ENCODE data around the gene TSPAN5.

The TSPAN5 gene

GRCh38 chr4:98620087-98620784 is 38.2 kb downstream of the TSPAN5 start:
- ATAC-seq (no peak), DNase-seq (no peak)
- H3K27ac Mint-ChIP-seq: no peak overlapping the region
- H3K4me1 Mint-ChIP-seq: peaks cover 44% of the 10 kb centered on the region
- H3K4me3 Mint-ChIP-seq: no peak overlapping the region
- H3K9me3 Mint-ChIP-seq: no peaks in the 10 kb centered on the region
- no peaks in the 10 kb centered on the region for H3K27me3 Mint-ChIP-seq

GRCh38 chr4:98619180-98619579 is 39.2 kb downstream of the TSPAN5 start:
- H3K9me3 Mint-ChIP-seq: no peaks in the 10 kb centered on the region
- DNase-seq (no peak), ATAC-seq (no peak)

DNA sequence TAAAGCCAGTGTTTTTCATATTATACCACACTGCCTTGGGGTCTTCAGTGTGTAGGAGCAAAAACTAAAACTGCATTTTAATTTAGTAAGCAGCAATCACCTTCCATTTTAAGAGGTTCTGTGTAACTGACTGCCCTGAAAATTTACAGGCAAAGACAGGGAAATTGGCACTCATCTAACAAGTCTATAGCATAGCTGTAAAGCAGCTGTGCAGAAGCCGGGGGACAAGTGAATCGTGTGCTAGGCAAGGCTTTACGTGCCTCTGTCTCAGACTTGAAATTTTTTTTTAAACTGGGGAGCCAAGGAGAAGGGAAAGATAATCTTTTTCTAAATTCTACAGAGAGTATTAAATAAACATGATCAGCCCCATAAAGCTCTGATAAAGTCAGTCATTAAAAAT is 39.7 kb downstream of the TSPAN5 start:
- H3K27ac Mint-ChIP-seq: no peak overlapping the region
- peaks cover 34% of the 10 kb centered on the region for H3K4me1 Mint-ChIP-seq
- no peaks in the 10 kb centered on the region for H3K9me3 Mint-ChIP-seq
- ATAC-seq: no peak
- no peak overlapping the region for H3K4me3 Mint-ChIP-seq
- no peaks in the 10 kb centered on the region for H3K27me3 Mint-ChIP-seq
- no peak for DNase-seq

More at GRCh38 chr4:98619180-98619579, 39.2 kb downstream of the TSPAN5 start:
- Mint-ChIP-seq H3K4me1 (peaks cover 34% of the 10 kb centered on the region), H3K27me3 (no peaks in the 10 kb centered on the region), H3K27ac (no peak overlapping the region), H3K4me3 (no peak overlapping the region)

DNA sequence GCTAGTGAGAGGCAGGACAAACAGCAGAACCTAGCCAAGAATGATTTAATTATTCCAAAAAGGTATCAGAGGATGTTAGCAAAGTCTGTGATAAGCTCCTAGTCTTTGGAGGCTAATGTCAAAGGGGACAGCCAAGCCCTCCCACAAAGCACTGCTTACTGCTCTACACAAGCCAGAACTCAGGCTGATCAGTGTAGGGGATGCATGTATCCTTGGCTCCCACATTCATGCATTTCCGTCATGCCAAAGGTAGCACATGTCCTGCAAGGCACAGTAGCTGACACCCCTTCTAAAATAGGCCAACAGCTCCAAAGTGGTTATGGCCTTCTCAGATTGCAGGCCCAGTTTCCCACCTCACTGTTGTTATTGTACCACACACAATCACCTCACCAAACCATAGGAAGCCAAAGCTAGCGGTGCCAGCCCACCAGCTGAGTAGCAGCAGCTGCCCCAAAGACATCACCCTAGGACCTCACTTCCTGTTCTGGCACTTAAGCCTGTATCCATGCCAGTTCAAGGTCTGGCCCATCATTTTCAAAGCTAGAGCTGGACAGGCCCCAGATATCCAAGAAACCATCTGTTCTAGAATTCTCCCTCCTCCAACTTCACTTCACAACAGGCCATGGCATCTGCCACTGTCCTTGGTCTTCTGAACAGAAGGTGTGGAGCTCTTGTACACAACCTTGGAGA is 40.9 kb downstream of the TSPAN5 start:
- Mint-ChIP-seq H3K9me3 (no peaks in the 10 kb centered on the region), H3K4me3 (no peak overlapping the region), H3K4me1 (peaks cover 36% of the 10 kb centered on the region), H3K27me3 (no peaks in the 10 kb centered on the region), H3K27ac (peak overlapping the region in 1 of 2 donors; percentile 69)
- no peak for DNase-seq
- ATAC-seq: no peak

- no peak for ATAC-seq
- Mint-ChIP-seq H3K4me3 (no peak overlapping the region), H3K9me3 (no peaks in the 10 kb centered on the region), H3K27me3 (no peaks in the 10 kb centered on the region), H3K27ac (no peak overlapping the region), H3K4me1 (peaks cover 42% of the 10 kb centered on the region)
- no peak for DNase-seq
Measured at GRCh38 chr4:98615991-98616390, 42.4 kb downstream of the TSPAN5 start.

GRCh38 chr4:98614662-98615061 is 43.7 kb downstream of the TSPAN5 start:
- Mint-ChIP-seq H3K4me1 (peaks cover 45% of the 10 kb centered on the region), H3K27me3 (no peaks in the 10 kb centered on the region), H3K27ac (no peak overlapping the region)

GRCh38 chr4:98614094-98614493 is 44.3 kb downstream of the TSPAN5 start:
- Mint-ChIP-seq H3K4me1 (peaks cover 51% of the 10 kb centered on the region), H3K4me3 (no peak overlapping the region), H3K9me3 (no peaks in the 10 kb centered on the region), H3K27ac (no peak overlapping the region), H3K27me3 (no peaks in the 10 kb centered on the region)
- ATAC-seq (no peak), DNase-seq (no peak)

More at GRCh38 chr4:98614662-98615061, 43.7 kb downstream of the TSPAN5 start:
- no peak for DNase-seq
- no peak for ATAC-seq
- Mint-ChIP-seq H3K9me3 (no peaks in the 10 kb centered on the region), H3K4me3 (no peak overlapping the region)

DNA sequence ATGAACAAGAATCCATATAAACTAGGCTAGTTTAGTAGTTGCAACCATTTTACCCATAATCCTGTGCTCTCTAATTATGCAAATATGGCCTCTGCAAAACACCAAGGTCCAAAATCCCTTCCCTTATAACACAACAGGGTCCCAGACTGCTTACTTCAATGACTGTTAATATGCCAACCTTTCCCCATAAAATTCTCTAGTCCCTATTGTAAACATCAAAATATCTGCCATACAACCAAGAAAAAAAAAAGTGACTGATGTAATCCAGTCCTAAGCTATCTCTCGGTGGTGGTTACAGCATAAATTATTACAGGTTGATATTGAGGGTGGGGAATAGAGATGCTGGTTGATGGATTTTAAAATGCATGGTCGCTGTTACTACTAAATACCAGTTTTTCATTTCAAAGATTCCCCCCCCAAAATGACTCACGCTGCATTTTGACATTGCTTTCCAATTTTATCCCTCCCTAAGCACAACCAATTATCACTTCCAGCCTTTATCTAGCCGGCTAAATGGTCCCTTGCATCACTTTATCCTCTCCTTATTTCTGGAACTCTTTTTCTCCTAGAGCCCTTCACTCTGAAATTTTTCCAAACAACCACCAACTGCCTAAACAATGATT is 44.8 kb downstream of the TSPAN5 start:
- ATAC-seq: no peak
- Mint-ChIP-seq H3K27ac (peak overlapping the region in 1 of 2 donors; percentile 23), H3K27me3 (no peaks in the 10 kb centered on the region), H3K9me3 (no peaks in the 10 kb centered on the region), H3K4me1 (peaks cover 56% of the 10 kb centered on the region), H3K4me3 (no peak overlapping the region)
- DNase-seq: no peak

- H3K4me1 Mint-ChIP-seq: peaks cover 59% of the 10 kb centered on the region
- ATAC-seq (peak; percentile 77), DNase-seq (peak; percentile 6 to 28)
- H3K4me3 Mint-ChIP-seq: peak overlapping the region; percentile 53 to 61
- H3K27ac Mint-ChIP-seq: peak overlapping the region in 1 of 2 donors; percentile 59
- no peaks in the 10 kb centered on the region for H3K27me3 Mint-ChIP-seq
- no peaks in the 10 kb centered on the region for H3K9me3 Mint-ChIP-seq
Measured at GRCh38 chr4:98612318-98613250, 45.8 kb downstream of the TSPAN5 start.

- DNase-seq (no peak), ATAC-seq (no peak)
- Mint-ChIP-seq H3K4me1 (peaks cover 56% of the 10 kb centered on the region), H3K27ac (no peak overlapping the region), H3K9me3 (no peaks in the 10 kb centered on the region), H3K4me3 (no peak overlapping the region), H3K27me3 (no peaks in the 10 kb centered on the region)
Measured at GRCh38 chr4:98611677-98612317, 46.6 kb downstream of the TSPAN5 start.

DNA sequence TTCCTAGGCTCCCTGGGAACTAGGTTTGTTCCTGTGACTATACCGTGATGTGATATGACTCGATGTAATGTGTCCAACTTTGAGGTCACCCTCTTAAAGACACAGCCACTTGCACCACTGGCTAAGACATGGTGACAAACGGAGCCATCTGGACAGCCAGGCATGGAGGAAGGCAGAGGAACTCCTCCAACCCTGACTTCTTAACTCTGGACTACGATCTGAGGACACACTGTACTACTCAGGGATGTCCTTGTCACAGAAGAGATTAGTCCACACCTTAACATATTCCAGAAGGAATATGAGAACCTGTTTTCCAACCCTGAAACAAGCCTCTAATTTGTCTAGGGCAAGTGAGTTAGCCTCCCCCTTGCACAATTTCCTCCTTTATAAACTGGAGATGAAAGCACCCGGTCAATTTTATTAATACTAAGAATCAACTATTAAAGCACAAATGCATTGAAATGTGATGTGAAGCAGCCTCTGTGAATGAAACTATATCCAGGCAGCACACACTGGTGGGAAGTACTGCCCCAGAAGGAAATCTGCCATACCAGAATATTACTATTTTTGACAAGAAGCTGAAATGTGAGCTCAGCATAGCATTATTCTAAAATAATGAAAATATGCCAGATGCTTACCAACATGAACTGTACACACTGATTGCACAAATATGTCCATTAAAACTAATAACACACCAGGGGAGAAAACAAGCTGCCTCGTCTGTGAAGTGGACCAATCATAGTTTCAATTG is 47.3 kb downstream of the TSPAN5 start:
- H3K4me3 Mint-ChIP-seq: no peak overlapping the region
- DNase-seq (no peak), ATAC-seq (no peak)
- H3K4me1 Mint-ChIP-seq: peaks cover 56% of the 10 kb centered on the region
- no peaks in the 10 kb centered on the region for H3K9me3 Mint-ChIP-seq
- H3K27ac Mint-ChIP-seq: no peak overlapping the region
- H3K27me3 Mint-ChIP-seq: no peaks in the 10 kb centered on the region

DNA sequence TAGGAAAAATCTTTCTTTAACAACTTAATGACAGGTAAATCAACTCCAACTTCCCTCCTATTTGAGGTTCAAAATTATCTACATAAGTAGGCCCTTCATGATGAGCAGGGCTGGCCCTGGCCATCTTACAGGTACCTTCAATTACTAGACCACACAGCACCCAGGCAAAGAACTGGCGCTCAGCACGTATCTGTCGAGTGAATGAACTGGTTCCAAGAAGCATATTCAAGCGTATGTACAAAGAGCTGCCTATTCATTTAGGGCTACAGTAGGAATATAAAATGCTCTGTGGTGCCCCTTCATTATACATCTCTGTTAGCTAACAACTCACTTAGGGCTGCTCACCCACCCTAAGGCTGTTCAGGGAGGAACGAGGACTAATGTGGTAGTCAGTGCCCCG is 48.0 kb downstream of the TSPAN5 start:
- DNase-seq (no peak), ATAC-seq (no peak)
- H3K4me1 Mint-ChIP-seq: peaks cover 61% of the 10 kb centered on the region
- H3K4me3 Mint-ChIP-seq: no peak overlapping the region
- H3K27ac Mint-ChIP-seq: peak overlapping the region; percentile 22 to 52
- no peaks in the 10 kb centered on the region for H3K27me3 Mint-ChIP-seq
- peaks cover 0 to 6% of the 10 kb centered on the region in 2 donors for H3K9me3 Mint-ChIP-seq

DNA sequence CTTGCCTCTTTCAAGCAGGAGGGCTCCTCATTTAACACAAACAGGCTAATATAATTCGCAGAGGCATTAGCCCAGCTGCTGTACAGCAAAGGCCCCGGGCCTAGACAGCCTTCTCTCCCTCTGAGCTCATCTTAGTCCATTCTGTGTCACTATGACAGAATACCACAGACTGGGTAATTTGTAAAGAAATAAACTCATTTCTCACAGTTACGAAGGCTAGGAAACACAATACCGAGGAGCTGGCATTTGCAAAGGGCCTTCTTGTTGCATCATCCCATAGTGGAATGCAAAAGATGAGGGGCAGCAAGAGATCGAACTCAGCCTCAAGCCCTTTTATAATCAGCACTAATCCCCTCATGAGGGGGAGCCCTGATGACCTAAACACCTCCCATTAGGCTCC is 48.5 kb downstream of the TSPAN5 start:
- DNase-seq (no peak), ATAC-seq (peak; percentile 50)
- Mint-ChIP-seq H3K9me3 (peaks cover 0 to 6% of the 10 kb centered on the region in 2 donors), H3K4me3 (no peak overlapping the region), H3K27ac (peak overlapping the region in 1 of 2 donors; percentile 52), H3K4me1 (peaks cover 61% of the 10 kb centered on the region), H3K27me3 (no peaks in the 10 kb centered on the region)

GRCh38 chr4:98608356-98608755 is 50.1 kb downstream of the TSPAN5 start:
- ATAC-seq: no peak
- DNase-seq: no peak
- Mint-ChIP-seq H3K27ac (peak overlapping the region in 1 of 2 donors; percentile 17), H3K4me3 (no peak overlapping the region), H3K27me3 (no peaks in the 10 kb centered on the region), H3K4me1 (peaks cover 65% of the 10 kb centered on the region), H3K9me3 (peaks cover 0 to 6% of the 10 kb centered on the region in 2 donors)
